PC-9 (cell line): ENCODE results near the gene IFNA1.

Experiments used
- CTCF ChIP-seq: fragments of 200-600 bp; sonication (generic); conservative IDR thresholded peaks from 2 replicates; pipeline ENCODE4 v1.6.1; 2017; ENCODE audit warnings: mixed run types, antibody characterized with exemption, mild to moderate bottlenecking, moderate library complexity
- EZH2 ChIP-seq: fragments of 200-600 bp; sonication (generic); IDR thresholded peaks from 2 replicates; pipeline ENCODE4 v1.8.0; 2017; ENCODE audit warnings: antibody characterized with exemption, low read depth

- no peak for TF ChIP-seq CTCF
- no peak for TF ChIP-seq EZH2
Observed at GRCh38 chr9:21461377-21461776, 21.1 kb downstream of the IFNA1 start.
